Nephron (organoid): Measurements from ENCODE around the gene KLHL30.

Experiments
- H3K27ac Mint-ChIP-seq, 3 experiments: 2 replicates each; pipeline ENCODE4 v1.8.0; 2020; ENCODE audit warnings: mixed read lengths in 3 of 3, mild to moderate bottlenecking in 2 of 3, moderate library complexity in 1 of 3
- H3K27me3 Mint-ChIP-seq: 2 replicates; pipeline ENCODE4 v1.8.0; 2021; ENCODE audit warnings: low read depth, mild to moderate bottlenecking, moderate library complexity, mixed read lengths
- H3K36me3 Mint-ChIP-seq: 2 replicates; pipeline ENCODE4 v1.8.0; 2020; ENCODE audit warnings: low read depth, mixed read lengths
- H3K4me1 Mint-ChIP-seq: 2 replicates; pipeline ENCODE4 v1.8.0; 2020; ENCODE audit warnings: mixed read lengths
- H3K4me3 Mint-ChIP-seq, 3 experiments: 2 replicates each; pipeline ENCODE4 v1.8.0; 2020; ENCODE audit warnings: mild to moderate bottlenecking in 3 of 3, mixed read lengths in 3 of 3, moderate library complexity in 2 of 3
- H3K9me3 Mint-ChIP-seq: 2 replicates; pipeline ENCODE4 v1.8.0; 2020; ENCODE audit warnings: mixed read lengths
- TF ChIP-seq, protein P1 (sequence below), 3 experiments: fragments of 200-600 bp; sonication (generic); IDR thresholded peaks; one replicate each; pipeline ENCODE4 v1.5.0; 2021; ENCODE audit warnings: antibody characterized with exemption in 3 of 3; ENCODE audit not compliant: unreplicated experiment in 3 of 3

KLHL30 gene

DNA sequence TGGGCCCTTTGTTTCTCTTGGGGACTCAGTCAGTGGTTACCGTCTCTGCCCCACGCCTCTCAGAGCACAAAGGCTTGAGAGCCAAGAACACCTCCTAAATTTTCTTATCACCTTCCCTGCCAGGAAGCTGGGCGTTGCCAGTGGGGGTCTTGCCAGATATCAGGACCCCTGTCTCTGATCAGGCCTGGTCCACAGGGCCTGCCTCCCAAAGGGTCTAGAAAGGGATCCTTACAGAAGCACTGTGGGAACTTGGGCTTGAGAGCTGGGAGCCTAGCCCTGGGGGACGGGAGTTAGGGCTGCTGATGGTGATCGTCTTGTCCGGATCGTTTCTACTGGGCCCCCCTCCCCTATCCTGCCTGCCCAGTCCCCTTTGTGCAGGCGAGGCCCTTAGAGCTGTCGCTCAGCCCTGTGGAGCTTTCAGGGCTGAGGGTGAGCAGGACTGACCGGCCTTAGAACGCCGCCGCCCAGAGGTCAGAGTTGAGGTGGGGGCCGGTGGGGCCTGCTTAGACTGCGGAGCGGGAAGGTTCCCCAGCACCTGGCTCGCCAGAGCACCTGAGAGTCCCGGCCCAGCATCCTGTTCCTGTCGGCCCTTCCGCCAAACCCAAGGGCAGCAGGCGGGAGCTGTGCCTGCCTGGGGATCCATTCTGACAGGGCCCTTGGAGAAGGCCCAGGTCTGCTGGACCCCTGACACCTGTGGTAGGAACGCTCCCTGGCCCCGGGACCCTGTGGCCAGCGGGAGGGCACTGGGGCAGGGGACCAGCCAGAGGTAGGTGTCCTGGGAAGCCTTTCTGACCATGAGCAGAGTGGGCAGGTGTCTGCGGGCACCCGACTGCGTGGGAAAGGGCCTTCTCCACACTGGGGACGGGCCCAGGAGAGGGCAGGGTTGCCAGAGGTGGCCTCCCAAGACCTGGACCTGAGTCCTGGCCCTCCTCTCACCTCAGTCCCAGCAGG lies 37.4 kb upstream of the KLHL30 start:
- Mint-ChIP-seq H3K27me3 (no peaks in the 10 kb centered on the region), H3K27ac (no peak overlapping the region), H3K4me3 (no peak overlapping the region), H3K4me1 (peaks cover 9% of the 10 kb centered on the region), H3K36me3 (no peaks in the 10 kb centered on the region), H3K9me3 (no peaks in the 10 kb centered on the region)
- TF ChIP-seq, protein P1, sequence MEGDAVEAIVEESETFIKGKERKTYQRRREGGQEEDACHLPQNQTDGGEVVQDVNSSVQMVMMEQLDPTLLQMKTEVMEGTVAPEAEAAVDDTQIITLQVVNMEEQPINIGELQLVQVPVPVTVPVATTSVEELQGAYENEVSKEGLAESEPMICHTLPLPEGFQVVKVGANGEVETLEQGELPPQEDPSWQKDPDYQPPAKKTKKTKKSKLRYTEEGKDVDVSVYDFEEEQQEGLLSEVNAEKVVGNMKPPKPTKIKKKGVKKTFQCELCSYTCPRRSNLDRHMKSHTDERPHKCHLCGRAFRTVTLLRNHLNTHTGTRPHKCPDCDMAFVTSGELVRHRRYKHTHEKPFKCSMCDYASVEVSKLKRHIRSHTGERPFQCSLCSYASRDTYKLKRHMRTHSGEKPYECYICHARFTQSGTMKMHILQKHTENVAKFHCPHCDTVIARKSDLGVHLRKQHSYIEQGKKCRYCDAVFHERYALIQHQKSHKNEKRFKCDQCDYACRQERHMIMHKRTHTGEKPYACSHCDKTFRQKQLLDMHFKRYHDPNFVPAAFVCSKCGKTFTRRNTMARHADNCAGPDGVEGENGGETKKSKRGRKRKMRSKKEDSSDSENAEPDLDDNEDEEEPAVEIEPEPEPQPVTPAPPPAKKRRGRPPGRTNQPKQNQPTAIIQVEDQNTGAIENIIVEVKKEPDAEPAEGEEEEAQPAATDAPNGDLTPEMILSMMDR (IDR thresholded peaks at IDR 0.05; ENCODE audit: unreplicated experiment in 3 of 3) = no peak

DNA sequence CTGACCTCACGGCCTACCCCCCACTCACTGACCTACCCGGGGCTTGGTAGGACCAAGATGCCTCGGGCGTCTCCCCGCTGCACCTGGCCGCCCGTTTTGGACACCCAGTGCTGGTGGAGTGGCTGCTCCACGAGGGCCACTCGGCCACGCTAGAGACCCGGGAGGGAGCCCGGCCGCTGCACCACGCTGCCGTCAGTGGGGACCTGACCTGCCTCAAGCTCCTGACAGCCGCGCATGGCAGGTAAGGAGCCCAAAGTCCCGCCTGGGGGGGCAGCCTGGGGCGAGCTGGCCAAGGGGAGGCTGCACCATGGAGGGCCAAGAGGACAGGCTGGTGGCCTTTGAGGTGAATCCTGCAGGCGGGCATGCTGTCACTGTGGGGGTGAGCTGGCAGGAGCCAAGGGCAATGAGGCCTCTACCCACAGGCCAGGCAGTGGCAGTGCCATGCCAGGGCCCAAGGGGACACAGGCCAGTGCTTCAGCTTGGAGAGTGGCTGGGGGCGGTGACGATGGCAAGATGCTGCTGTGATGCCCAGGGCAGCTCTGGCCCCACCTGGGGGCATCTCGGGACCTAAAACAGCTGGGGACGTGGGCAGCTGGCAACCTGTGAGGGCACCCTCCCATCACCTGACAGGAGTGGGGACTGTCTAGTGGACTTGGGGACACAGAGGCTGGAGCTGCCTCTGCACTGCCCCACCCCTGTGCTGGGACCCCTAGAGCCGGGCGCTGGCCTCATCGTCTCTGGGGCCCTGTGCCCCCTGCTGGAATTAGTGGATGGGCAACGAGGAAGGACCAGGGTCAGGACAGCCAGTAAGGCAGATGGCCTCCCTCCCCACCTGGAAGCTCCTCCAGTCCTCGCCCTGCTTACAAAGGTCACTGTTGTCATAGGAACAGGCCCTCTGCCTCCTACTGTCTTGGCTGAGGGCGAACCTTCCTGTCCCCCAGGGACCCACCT lies 36.3 kb upstream of the KLHL30 start:
- Mint-ChIP-seq H3K9me3 (no peaks in the 10 kb centered on the region), H3K4me1 (peaks cover 4% of the 10 kb centered on the region), H3K27me3 (no peaks in the 10 kb centered on the region), H3K4me3 (no peak overlapping the region), H3K36me3 (no peaks in the 10 kb centered on the region), H3K27ac (no peak overlapping the region)
- TF ChIP-seq, protein P1 (IDR thresholded peaks at IDR 0.05; ENCODE audit: unreplicated experiment in 3 of 3) = no peak

DNA sequence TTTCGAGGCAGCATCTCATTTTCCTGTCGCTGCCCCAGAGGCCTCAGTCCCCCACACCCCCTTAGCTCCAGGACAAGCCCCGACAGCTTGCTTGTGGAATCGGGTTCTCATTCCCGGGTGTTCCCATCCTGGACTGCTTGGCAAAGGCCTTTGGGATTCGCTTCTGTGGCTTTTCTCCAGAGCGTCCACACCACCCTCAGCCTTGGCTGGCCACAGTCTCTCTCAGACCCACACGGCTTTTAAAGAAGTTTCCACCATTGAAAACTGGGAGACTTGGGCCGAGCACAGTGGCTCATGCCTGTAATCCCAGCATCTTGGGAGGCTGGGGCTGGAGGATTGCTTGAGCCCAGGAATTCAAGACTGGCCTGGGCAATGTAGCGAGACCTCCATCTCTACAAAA lies 35.6 kb upstream of the KLHL30 start:
- no peak overlapping the region for H3K27ac Mint-ChIP-seq
- TF ChIP-seq, protein P1 (IDR thresholded peaks at IDR 0.05; ENCODE audit: unreplicated experiment in 3 of 3) = no peak
- no peaks in the 10 kb centered on the region for H3K36me3 Mint-ChIP-seq
- H3K4me3 Mint-ChIP-seq = no peak overlapping the region
- H3K4me1 Mint-ChIP-seq = peaks cover 4% of the 10 kb centered on the region
- no peaks in the 10 kb centered on the region for H3K27me3 Mint-ChIP-seq
- no peaks in the 10 kb centered on the region for H3K9me3 Mint-ChIP-seq

DNA sequence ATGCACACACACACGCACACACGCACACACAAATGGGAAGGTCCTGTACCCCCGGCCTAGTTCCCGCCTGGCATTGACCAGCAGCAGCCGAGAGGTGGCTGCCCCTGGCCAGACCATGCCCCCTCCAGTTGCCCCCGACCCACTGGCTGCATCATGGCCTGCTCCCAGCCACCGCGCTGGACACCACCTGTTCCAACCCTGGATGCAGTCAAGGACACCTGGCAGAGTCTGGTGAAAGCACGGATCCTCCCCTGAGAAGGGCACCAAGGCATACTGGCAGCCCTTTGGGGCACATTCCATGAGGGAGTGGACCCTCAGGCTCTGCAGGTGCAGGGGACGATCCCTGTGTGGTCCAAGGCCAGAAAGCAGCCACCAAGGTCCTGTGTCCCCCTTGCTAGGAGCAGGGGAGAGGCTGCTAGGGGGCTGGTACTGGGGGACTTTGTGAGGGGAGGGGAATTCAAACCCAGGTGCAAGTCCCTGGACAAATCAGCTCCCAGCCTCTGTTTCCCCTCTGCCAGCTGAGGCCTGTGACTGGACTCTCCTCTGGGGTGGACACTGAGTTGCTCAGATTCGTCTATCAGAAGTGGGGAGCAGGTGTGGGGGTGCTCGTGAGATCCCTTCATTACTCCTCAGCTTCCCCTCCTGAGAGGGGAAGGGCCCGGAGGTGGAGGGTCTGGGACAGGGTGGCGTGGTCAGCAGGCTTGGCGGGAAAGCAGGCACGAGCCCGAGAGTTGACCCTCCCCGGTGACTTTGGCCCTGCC lies 34.8 kb upstream of the KLHL30 start:
- TF ChIP-seq, protein P1 (IDR thresholded peaks at IDR 0.05; ENCODE audit: unreplicated experiment in 3 of 3) = no peak
- H3K36me3 Mint-ChIP-seq = no peaks in the 10 kb centered on the region
- no peaks in the 10 kb centered on the region for H3K9me3 Mint-ChIP-seq
- no peak overlapping the region for H3K27ac Mint-ChIP-seq
- H3K4me1 Mint-ChIP-seq = peaks cover 12% of the 10 kb centered on the region
- H3K27me3 Mint-ChIP-seq = peaks cover 4% of the 10 kb centered on the region
- no peak overlapping the region for H3K4me3 Mint-ChIP-seq

DNA sequence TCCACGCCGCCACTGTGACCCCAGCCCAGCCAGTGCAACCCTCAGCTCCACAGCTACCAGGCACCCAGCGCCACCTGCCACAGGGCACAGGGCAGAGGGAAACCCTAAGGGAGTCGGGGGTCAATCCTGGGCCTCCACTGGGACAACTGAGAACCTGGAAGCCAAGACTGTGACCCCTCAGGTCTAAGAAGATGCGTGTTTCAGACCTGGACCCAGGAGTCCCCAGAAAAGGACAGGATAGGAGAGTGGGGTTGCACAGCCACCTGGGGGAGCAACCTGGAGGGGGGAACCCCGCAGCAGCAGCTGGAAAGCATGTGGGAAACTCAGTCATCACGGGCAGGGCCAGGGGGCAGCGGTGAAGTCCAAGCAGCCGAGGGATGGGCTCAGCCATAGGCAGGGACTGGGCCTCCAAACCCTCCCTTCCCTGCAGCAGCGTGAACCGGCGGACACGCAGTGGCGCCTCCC lies 34.2 kb upstream of the KLHL30 start:
- no peak overlapping the region for H3K27ac Mint-ChIP-seq
- H3K9me3 Mint-ChIP-seq = no peaks in the 10 kb centered on the region

More for the DNA sequence above, 34.2 kb upstream of the KLHL30 start:
- H3K27me3 Mint-ChIP-seq = peaks cover 5% of the 10 kb centered on the region
- H3K36me3 Mint-ChIP-seq = no peaks in the 10 kb centered on the region
- H3K4me1 Mint-ChIP-seq = peaks cover 13% of the 10 kb centered on the region
- TF ChIP-seq, protein P1 (IDR thresholded peaks at IDR 0.05; ENCODE audit: unreplicated experiment in 3 of 3) = no peak
- H3K4me3 Mint-ChIP-seq = no peak overlapping the region
